ENCODE measurements around the gene D2HGDH. TPM values are rescaled to one million over a fixed set of nuclear protein-coding genes. Genes with fewer than 3 reads are reported as not detected.

Gene D2HGDH
- total and polyA plus RNA-seq, 2 of the 13 experiments (the other 11 are each of a cell fraction or from before 2014, with no cell fraction given) = 19.2 to 20.3 TPM

DNA sequence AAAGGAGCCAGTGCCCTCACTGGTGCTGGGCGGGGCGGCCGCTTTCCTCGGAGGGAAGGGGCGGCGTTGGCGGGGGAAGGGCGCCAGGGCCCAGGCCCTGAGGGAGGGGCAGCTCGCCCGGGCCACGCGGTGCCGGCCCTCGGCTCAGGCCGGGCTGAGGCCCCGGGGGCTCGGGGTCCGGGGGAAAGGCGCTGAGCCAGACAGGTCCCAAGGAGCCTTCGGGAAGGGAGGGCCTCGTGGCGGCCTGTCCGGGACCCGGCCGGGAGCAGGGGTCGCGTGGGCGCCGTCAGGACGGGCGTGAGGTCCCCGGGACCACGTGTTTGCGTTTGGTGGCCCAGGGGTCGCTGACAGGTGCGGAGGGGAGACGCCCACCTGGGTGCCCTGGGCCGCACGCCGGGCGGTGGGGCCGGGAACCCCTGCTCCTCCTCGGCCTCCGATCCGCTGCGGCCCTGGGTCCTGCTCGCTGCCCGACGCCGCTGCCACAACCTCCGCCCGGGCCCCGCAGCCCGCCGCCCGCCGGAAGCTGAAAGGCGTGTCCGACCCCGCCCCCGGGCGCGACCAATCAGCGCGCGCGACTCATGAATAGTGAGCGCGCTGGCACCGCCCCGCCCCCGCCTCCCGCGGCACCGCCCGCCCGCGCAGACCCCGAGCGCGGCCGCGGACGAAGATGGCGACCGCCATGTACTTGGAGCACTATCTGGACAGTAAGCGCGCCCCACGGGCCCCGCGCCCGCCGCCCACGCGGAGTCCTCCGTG is 32.9 kb upstream of the D2HGDH start, which contains the start of gene ING5 (continued):
- TF ChIP-seq KDM6A (CRISPR knock-in tag; IDR thresholded peaks at IDR 0.05; ENCODE audit: low read depth) = no peak
- TF ChIP-seq, protein P1, sequence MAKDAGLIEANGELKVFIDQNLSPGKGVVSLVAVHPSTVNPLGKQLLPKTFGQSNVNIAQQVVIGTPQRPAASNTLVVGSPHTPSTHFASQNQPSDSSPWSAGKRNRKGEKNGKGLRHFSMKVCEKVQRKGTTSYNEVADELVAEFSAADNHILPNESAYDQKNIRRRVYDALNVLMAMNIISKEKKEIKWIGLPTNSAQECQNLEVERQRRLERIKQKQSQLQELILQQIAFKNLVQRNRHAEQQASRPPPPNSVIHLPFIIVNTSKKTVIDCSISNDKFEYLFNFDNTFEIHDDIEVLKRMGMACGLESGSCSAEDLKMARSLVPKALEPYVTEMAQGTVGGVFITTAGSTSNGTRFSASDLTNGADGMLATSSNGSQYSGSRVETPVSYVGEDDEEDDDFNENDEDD (CRISPR knock-in tag; IDR thresholded peaks at IDR 0.05; ENCODE audit: borderline replicate concordance) = peak; percentile 90
- TF ChIP-seq, protein P2, sequence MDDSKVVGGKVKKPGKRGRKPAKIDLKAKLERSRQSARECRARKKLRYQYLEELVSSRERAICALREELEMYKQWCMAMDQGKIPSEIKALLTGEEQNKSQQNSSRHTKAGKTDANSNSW (CRISPR knock-in tag; IDR thresholded peaks at IDR 0.05; ENCODE audit: borderline replicate concordance) = peak; percentile 60; the same call in 1 of the 2 replicates
- TF ChIP-seq ZNF121 (CRISPR knock-in tag; IDR thresholded peaks at IDR 0.05) = peak; percentile 87
- peak; percentile 86; the same call in 1 of the 2 replicates for TF ChIP-seq NFKB2 (CRISPR knock-in tag; IDR thresholded peaks at IDR 0.05; ENCODE audit: borderline replicate concordance)
- no peak for TF ChIP-seq GPBP1L1 (CRISPR knock-in tag; IDR thresholded peaks at IDR 0.05)
- TF ChIP-seq ZNF136 (CRISPR knock-in tag; IDR thresholded peaks at IDR 0.05; ENCODE audit: low read depth) = no peak
- TF ChIP-seq DPF2 (CRISPR knock-in tag; IDR thresholded peaks at IDR 0.05; ENCODE audit: borderline replicate concordance, low read depth) = peak; percentile 47; the same call in 1 of the 2 replicates
- TF ChIP-seq ZNF296 (CRISPR knock-in tag; conservative IDR thresholded peaks at IDR 0.05) = 0 out of 2 replicates have a peak, but pooled peaks have one; percentile 46
- TF ChIP-seq ZNF446 (CRISPR knock-in tag; IDR thresholded peaks at IDR 0.05) = peak; percentile 96
- no peak; the same call in 1 of the 2 replicates for TF ChIP-seq ZNF747 (CRISPR knock-in tag; IDR thresholded peaks at IDR 0.05; ENCODE audit: borderline replicate concordance)
- TF ChIP-seq, protein P3, sequence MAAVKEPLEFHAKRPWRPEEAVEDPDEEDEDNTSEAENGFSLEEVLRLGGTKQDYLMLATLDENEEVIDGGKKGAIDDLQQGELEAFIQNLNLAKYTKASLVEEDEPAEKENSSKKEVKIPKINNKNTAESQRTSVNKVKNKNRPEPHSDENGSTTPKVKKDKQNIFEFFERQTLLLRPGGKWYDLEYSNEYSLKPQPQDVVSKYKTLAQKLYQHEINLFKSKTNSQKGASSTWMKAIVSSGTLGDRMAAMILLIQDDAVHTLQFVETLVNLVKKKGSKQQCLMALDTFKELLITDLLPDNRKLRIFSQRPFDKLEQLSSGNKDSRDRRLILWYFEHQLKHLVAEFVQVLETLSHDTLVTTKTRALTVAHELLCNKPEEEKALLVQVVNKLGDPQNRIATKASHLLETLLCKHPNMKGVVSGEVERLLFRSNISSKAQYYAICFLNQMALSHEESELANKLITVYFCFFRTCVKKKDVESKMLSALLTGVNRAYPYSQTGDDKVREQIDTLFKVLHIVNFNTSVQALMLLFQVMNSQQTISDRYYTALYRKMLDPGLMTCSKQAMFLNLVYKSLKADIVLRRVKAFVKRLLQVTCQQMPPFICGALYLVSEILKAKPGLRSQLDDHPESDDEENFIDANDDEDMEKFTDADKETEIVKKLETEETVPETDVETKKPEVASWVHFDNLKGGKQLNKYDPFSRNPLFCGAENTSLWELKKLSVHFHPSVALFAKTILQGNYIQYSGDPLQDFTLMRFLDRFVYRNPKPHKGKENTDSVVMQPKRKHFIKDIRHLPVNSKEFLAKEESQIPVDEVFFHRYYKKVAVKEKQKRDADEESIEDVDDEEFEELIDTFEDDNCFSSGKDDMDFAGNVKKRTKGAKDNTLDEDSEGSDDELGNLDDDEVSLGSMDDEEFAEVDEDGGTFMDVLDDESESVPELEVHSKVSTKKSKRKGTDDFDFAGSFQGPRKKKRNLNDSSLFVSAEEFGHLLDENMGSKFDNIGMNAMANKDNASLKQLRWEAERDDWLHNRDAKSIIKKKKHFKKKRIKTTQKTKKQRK (IDR thresholded peaks at IDR 0.05; ENCODE audit: low read length) = no peak
- TF ChIP-seq KLF12 (CRISPR knock-in tag; IDR thresholded peaks at IDR 0.05; ENCODE audit: borderline replicate concordance) = peak; percentile 97
- no peak; the same call in 1 of the 2 replicates for TF ChIP-seq POLR2AphosphoS2 (IDR thresholded peaks at IDR 0.05; ENCODE audit: low read depth, low read length)
- no peak for TF ChIP-seq ZNF260 (CRISPR knock-in tag; IDR thresholded peaks at IDR 0.05; ENCODE audit: borderline replicate concordance, low read depth)
- TF ChIP-seq KLF13 (CRISPR knock-in tag; IDR thresholded peaks at IDR 0.05) = peak; percentile 49; the same call in 1 of the 2 replicates
- TF ChIP-seq RERE (CRISPR knock-in tag; IDR thresholded peaks at IDR 0.05; ENCODE audit: low read depth) = 0 out of 2 replicates have a peak, but pooled peaks have one; percentile 22

Measured in HepG2 (cell line).